NCI-H1417 treated with DMSO at 0.1 percent for 48 hours (cell line): ENCODE measurements around the gene BDKRB1.

Source experiments
- DNase-seq: peaks from one replicate; lab custom pipeline; 2025; lab: John Stamatoyannopoulos, UW

BDKRB1 gene

DNA sequence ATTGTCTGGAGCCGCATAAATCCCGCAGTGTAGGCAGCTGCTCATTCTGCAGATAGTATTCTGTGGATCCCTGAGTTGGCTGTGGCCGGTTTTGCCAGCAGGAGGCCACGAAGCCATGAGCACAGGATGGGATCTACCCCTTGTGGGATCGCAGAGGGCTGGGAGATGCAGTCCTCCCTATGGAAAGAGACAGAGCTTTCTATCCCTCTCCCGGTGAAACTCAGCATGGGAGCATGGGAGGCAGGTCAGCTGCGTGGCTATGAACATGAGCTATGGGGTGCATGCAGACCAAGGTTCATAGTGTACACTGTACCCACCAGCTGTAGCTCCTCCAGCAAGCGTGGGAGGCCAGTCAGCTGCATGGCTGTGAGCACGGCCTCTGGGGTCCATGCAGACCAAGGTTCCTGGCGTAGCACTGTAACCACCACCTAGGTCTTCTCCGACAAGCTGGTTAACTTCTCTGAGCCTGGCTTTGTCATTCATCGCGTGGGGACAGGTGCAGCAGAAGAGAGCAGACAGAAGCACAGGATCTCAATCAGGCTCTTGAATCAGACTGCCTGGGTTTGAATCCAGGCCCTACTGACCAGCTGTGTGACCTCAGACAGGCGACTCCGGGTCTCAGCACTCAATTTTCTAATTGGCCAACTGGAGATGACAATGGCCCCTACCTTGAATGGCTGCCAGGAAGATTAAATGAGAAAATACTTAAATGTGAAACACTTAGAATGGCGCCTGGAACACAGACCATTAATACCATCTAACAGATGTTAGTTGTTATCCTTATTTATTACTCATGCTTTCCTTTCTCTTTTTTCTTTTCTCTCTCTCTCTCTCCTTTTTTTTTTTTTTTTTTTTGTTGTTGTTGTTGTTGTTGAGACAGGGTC lies 6.0 kb downstream of the BDKRB1 start:
- DNase-seq = no peak

DNA sequence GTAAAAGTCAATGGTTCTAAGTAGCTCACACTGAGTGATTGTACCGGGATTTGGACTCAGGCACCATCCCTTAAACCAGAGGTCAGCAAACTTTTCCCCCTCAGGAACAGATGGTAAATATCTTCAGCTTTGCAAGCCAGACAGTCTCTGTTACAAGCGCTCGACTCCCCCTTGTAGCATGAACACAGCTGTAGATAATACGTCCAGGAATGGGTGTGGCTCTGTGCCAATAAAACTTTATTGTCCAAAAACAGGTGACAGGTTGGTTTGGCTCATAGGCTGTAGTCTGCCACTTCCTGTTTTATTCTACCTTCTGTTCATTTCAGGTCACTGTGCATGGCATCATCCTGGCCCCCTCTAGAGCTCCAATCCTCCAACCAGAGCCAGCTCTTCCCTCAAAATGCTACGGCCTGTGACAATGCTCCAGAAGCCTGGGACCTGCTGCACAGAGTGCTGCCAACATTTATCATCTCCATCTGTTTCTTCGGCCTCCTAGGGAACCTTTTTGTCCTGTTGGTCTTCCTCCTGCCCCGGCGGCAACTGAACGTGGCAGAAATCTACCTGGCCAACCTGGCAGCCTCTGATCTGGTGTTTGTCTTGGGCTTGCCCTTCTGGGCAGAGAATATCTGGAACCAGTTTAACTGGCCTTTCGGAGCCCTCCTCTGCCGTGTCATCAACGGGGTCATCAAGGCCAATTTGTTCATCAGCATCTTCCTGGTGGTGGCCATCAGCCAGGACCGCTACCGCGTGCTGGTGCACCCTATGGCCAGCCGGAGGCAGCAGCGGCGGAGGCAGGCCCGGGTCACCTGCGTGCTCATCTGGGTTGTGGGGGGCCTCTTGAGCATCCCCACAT lies 7.6 kb downstream of the BDKRB1 start:
- DNase-seq = no peak

GRCh38 chr14:96264200-96264553 lies 8.2 kb downstream of the BDKRB1 start:
- no peak for DNase-seq

DNA sequence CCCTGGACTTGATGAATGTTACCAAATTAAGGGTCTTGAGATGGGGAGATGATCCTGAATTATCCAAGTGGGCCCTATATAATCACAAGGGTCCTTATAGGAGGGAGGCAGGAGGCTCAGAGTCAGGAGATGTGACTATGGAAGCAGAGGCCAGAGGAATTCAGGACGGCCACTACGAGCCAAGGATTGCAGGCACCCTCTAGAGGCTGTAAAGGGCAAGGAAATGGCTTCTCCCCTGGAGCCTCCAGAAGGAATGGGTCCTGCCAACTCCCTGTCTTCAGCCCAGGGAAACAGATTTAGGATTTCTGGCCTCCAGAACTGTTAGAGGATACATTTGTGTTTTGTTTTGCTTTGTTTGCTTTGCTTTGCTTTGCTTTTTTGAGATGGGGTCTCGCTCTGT lies 8.8 kb downstream of the BDKRB1 start:
- DNase-seq = no peak

GRCh38 chr14:96265383-96266095 lies 9.5 kb downstream of the BDKRB1 start:
- no peak for DNase-seq

GRCh38 chr14:96267336-96267735 lies 11.3 kb downstream of the BDKRB1 start:
- no peak for DNase-seq

DNA sequence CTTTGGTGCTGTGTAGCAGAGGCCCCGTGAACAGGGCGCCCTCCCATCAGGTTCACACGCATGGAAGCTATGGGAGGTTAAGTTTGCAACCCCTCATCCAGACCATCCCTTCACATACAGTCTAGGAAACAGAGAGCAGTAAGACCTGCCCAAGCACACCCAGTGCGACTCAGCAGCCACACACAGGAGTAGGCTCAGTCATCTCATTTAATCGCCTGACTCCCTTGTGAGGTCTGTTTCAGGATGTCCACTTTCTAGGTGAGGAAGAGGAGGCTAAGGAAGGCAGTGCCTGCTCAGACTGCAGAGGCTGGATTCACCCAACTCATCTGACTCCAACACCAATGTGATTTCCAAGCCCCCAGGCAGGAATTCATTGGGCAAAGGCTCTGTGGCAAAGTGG lies 11.9 kb downstream of the BDKRB1 start:
- DNase-seq = no peak

- DNase-seq = no peak
Observed at GRCh38 chr14:96268431-96269358, 12.7 kb downstream of the BDKRB1 start.

DNA sequence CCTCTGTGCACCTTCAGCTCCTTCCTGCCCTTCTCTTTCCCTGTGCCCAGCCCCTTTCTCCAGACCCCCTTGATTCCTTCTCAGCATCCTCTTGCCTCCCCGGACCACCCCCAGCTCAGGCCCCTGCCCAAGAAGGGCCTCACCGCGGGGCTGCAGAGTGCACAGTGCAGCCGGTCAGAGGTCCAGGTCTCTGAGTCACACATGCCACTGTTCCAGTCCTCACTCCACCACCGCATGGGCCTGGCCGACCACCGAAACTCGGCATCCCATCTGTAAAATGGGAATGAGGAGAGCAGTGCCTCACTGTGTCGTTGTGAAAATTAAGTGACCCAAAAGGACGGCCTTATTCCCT lies 13.3 kb downstream of the BDKRB1 start:
- DNase-seq = no peak

GRCh38 chr14:96270565-96271420 lies 14.8 kb downstream of the BDKRB1 start:
- no peak for DNase-seq

- no peak for DNase-seq
Observed at GRCh38 chr14:96271421-96271762, 15.4 kb downstream of the BDKRB1 start.

DNA sequence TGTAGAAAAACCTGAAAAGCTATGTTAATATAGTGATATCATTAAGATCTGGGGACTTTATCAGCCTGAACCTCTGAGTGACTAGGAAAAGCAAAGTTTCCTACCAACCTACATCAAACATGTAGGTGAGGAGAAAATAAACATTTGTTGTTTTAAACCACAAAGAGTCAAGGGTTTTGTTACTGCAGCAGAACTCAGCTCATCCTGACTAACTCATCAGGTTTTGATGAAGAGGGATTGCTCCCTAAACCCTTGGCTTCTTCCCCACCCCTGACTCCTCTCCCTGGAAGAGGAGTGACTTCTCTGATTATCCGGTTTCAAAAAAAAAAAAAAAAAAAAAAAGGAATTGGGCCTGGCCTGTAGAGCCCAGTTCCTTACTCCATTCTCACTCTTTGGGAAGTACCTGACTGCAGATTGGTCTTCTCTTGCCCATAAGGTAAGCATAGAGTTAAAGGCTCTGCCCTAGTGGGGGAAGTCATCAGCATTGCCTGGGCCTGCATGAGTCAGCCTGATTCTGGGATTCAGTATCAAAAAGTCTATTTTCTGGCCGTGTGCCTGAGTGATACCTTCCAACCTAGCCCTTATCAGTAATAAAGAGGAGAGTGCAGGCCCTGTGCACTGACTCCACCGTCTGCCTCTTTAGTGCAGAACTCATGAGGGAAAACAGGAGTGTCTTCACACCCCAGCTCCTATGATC lies 16.9 kb downstream of the BDKRB1 start:
- DNase-seq = no peak

DNA sequence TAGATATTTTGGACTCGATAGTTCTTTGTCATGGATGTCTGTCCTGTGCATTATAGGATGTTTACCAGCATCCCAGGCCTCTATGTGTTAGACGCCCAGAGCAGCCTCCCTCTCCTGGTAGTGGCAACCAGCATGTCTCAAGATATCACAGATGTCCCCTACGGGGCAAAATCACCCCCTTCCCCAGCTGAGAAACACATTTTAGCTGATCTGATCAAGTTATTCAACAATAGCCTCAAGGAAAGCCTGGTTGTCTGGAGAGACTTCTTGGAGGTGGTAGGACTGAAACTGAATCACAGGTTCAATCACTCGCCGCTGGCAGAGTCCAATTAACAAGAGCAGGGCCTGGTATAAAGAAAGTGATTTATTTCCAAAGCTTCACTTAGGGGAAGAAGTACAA lies 17.6 kb downstream of the BDKRB1 start:
- DNase-seq = no peak

DNA sequence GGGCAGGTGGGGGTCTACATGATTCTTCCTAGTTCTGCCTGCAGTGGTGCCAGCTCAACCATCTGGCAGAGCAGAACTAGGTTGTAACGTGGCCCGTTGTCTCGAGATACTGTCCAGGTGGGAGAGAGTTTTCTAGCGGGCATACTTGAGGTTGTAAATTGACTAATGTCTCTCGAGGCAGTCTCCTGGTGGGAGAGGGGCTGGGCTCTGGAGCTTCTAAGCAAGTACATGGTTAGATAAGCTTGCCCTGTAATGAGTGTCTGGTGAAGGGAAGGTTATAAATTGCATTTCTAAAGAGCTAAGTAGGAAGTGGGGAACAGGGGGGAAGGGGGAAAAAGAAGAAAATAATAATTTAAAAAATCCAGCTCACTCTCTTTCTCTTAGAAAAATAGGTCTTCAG lies 18.1 kb downstream of the BDKRB1 start:
- no peak for DNase-seq

DNA sequence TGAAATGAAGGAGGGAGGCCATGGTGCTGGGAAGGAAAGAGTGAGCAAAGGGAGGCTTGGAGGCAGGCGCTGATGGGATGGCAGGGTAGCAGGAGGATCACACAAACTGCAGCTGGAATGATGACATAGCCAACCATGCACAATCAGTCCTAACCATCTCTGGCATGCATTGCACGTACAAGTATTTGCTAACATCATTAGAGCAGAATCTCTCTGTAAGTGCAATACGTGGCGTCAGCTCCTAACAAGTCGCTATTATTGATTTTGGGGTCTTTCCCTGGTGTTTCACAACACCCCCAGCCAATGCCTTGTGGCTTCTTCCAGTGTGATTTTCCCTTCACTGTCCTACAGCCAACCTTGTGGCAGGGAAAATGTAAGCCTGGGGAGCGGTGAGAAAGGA lies 18.5 kb downstream of the BDKRB1 start:
- no peak for DNase-seq

DNA sequence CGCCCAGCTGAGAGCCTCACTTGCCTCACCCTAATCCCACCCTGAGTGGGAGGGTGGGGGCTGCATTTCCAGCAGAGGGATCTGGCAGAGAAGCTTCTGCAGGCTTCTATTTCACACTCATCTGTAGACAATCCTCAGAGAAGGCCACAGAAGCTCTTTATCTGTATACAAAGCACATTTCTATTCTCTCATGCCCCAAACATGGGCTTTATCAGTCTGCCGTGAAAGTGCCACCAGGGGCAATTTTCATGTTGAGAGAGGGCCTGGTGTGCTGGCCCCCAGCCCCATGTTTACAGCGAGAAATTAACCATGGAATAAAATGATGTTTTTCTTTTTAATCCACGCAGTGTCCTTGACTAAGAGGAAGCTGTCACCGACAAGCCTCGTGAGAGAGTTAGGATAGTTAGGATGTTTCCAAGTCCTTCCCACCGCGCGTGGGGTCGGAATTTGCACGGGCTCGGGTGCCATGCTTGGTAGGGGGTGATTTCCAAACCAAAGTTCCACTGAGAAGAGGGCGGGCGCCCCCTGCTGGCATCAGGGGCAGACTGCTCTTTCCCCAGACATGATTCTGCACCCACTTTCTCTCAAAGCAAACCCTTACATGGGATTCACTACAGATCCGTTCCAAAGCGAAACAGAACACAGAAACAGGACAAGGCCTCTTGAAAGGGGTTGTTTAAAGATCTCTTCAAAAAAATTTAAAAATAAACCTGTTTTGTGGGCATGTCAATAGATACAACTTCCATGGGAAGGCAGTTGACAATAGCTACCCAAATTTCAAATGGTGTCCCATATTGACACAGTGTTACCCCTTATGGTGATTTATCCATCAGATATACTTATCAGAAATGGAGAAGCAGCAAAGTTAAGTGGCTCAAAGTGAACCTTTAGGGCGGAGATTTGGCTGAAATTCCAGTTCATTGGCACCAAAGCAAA lies 19.4 kb downstream of the BDKRB1 start:
- DNase-seq = peak; percentile 4

GRCh38 chr14:96277890-96278289 lies 21.9 kb downstream of the BDKRB1 start:
- no peak for DNase-seq

- DNase-seq = no peak
Observed at GRCh38 chr14:96279564-96279963, 23.6 kb downstream of the BDKRB1 start.

- no peak for DNase-seq
Observed at GRCh38 chr14:96280104-96280503, 24.1 kb downstream of the BDKRB1 start.
